Activated CD4-positive, alpha-beta T cell treated with anti-CD3 and anti-CD28 coated beads, Interleukin-10, Interleukin-2, amounts not matched to agents 100 ng/mL and 50 ng/mL, durations not matched to agents 16 hours and 8 hours (primary cell): ENCODE results near the gene CROCC2.

Source experiments
- DNase-seq: peaks from one replicate; pipeline ENCODE4 v3.0.0-alpha.2; 2020

The CROCC2 gene

DNA sequence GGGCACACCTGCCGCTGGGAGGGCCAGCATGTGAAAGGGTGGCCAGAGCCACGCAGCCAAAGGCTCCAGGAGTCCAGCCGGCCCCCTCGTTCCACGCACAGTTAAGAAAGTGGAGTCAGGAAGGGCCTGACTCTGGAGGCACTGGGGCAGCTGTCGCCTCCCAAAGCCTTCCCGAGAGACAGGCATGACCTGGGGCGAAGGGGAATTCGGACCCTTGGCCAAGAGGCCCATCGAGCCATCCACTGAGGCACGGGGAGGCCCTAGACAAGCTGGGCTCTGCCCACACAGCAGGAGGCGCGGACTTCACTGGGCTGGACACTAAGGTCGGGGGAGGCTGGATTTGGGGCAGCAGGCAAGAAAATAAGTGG, 53.8 kb downstream of the CROCC2 start:
- no peak for DNase-seq

- no peak for DNase-seq
These were observed 54.3 kb downstream of the CROCC2 start for GRCh38 chr2:240960309-240960970.

DNA sequence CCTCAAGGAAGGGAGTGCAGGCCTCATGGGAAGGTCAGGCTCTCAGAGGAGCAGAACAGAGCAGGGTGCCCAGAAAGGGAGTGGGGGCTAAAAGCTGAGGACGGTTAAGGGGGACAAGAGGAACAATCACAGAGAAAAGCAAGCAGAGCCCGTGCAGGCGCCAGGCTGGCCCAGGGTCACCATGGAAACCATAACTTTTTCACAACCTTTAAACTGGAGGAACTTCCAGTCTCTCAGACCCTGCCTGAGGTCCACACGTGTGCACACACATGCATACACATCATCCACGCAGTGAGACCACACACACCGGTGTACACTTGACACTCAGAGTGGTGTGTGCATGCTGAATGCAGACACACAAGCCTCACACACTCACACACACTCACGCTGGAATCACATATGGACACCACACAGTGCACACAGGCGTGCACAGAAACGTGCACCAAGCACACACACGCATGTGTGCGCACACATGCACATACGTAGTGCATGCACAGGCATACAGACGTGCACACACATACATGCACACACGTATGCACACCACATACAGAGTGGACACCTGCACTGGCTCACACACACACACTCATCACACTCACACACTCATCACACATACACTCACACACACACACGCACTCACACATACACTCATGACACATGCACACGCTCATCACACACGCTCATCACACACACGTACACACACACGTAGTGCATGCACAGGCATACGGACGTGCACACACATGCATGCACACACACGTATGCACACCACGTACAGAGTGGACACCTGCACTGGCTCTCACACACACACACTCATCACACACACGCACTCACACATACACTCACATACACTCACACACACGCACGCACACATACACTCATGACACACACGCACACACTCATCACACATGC, 55.1 kb downstream of the CROCC2 start:
- no peak for DNase-seq

DNA sequence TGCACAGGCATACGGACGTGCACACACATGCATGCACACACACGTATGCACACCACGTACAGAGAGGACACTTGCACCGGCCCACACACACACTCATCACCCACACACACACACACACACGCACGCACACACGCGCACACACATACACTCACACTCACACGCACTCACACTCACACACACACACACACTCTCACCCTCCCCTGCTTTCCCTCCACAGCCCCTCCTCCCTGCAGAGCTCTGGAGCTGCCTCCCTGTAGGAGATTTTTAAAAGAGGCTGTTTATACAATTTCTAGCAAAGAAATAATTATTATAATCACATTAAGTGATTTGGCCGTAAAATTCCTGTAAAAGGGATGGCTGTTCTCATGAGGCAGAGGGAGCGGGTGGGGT, 55.8 kb downstream of the CROCC2 start:
- DNase-seq: no peak

DNA sequence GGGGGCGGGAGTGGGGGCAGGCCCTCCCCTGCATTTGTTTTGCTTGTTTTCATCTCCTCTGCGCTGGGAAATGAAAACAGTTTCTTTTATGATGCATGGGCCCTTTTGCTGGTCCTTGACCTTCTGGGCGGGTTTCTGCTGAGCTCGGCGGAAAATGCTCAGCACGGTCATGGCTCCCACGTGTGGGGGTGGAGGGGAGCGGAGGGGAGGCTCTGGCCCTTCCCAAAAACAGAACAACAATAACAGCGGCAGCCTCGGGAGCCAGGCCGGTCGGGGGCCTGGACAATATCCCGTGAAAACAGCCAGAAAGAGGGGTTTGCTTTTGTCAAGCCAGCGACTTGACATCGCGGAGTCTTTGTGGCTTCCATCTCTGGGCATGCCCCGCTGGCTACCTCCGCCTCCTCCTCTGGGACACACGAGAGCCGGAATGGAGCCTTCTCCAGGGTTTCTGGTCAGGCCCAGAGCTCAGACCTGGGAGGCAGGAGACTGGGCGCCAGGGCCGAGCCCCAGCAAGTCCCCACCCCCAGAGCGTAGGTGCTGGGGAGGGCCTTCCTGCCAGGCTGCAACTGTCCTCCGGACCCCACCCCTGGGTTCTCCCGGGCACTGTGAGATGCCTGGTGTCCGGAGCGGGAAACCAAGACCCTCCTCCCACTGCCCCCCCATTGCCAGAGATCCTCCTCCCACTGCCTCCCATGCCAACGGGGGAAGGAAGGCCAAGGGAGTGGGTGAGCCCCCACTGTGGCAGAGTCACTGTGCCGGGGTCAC, 56.3 kb downstream of the CROCC2 start:
- DNase-seq: no peak

DNA sequence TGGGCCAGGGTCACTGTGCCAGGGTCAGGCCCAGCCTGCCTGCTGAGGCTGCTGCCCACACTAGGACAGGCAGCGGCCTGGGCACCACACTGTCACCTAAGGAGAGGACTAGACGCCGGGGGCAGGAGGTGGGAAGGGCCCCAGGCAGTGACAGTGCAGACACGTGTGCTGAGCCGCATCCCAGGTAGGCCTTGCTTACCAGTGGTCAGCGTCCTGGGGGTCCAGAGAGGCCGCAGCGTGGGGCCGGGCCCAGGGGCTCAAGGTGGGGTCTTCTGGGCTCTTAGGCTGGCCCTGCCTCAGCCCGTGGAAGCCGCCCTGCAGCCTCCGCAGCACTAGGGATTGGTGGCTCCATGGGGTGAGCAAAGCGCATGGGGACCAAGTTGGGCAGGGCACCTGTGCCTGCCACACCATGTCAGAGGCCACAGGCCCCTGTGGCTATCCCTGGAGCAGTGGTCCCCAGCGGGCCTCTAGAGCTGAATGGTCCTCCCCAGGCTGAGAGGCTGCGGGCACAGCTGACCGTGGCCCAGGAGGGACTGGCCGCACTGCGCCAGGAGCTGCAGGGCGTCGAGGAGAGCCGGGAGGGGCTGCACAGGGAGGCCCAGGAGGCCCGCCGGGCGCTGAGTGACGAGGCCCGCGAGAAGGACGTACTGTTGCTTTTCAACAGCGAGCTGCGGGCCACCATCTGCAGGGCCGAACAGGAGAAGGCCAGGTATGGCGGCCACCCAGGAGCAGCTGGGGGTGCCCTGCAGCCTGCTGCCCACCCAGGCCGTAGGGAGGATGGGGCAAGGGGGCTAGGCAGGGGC, 57.1 kb downstream of the CROCC2 start:
- no peak for DNase-seq

DNA sequence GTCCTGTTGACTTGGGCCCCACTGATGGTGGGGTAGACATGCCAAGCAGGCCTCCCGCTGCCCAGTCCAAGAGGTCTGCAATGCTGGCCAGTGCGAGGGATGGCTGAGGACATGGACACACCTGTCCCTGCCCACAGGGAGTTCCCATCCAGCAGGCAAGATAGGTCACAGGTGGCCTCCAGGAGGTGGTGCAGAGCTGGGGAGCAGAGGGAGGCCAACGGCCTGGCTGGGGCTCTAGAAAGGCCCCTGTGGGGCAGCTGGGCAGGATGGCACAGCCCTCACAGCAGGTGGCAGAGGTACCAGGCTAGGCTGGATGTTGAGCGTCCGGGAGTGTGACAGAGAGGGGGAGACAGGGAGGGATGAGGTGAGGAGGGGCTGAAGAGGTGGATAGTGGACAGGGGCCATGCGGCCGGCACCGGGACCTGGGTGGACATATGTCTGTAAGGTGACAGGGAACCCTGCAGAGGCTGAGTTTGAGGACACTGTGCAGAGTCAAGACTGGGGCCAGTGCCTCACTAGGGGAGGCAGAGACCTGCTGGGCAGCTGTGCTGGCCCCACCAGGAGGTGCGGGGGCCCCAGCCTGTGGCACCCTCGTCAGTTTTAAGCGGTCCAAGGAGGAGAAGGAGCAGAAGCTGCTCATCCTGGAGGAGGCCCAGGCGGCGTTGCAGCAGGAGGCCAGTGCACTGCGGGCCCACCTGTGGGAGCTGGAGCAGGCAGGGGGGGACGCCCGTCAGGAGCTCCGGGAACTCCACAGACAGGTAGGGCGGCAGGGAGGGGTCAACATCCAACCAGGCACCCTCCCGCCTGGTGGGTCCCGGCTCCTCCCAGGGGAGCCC, 58.0 kb downstream of the CROCC2 start:
- no peak for DNase-seq

DNA sequence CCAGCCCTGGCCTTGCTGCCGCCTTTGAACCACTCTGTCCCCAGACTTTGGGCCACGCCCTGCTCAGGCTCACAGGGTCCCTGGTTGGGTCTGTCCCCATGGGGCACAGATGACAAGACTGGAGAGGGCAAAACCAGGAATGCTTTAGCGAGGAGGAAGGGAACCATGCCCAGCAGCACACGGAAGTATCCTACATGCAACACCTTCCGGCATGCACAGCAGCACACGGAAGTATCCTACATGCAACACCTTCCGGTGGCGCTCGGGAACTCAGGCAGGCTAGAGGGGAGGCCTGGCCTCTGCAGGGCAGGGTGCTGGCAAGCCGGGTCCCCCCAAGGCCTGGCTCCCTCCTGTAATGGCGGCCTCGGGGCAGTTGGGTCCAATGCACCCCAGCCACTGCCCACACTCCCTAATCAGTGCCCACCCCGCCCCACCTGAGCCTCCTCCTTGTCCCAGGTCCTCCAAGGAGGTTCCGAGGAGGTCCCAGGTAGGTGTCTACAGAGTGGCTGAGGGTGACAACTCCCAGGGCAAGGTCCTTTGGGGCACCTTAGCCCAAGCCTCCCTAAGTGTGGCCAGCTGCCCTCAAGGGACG, 58.7 kb downstream of the CROCC2 start:
- DNase-seq: no peak

- DNase-seq: no peak
These were observed 59.3 kb downstream of the CROCC2 start for GRCh38 chr2:240965296-240965904.

GRCh38 chr2:240965905-240966456, 59.8 kb downstream of the CROCC2 start:
- no peak for DNase-seq

DNA sequence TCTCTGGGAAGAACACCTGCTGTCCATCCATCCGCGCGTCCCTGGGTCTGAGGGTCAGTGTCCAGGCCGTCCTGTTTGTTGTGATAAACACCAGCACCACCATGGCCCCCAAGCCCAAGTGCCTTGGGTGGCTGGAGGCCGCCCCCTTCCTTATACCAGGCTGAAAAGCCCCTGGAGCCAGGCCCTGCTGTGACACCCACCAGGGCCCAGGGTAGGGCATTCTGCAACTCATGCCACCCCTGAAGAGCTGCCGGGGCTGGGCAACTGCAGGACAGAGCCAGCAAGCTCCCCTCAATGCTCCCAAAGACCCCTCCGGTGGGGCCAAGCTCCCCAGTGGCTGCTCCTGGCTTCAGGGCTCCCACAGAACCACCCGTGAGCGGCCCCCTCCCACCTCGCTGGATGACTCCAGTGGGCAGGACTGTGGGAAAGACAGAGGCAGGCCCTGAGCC, 60.3 kb downstream of the CROCC2 start:
- DNase-seq: no peak

GRCh38 chr2:240966906-240967680, 61.0 kb downstream of the CROCC2 start:
- DNase-seq: no peak

DNA sequence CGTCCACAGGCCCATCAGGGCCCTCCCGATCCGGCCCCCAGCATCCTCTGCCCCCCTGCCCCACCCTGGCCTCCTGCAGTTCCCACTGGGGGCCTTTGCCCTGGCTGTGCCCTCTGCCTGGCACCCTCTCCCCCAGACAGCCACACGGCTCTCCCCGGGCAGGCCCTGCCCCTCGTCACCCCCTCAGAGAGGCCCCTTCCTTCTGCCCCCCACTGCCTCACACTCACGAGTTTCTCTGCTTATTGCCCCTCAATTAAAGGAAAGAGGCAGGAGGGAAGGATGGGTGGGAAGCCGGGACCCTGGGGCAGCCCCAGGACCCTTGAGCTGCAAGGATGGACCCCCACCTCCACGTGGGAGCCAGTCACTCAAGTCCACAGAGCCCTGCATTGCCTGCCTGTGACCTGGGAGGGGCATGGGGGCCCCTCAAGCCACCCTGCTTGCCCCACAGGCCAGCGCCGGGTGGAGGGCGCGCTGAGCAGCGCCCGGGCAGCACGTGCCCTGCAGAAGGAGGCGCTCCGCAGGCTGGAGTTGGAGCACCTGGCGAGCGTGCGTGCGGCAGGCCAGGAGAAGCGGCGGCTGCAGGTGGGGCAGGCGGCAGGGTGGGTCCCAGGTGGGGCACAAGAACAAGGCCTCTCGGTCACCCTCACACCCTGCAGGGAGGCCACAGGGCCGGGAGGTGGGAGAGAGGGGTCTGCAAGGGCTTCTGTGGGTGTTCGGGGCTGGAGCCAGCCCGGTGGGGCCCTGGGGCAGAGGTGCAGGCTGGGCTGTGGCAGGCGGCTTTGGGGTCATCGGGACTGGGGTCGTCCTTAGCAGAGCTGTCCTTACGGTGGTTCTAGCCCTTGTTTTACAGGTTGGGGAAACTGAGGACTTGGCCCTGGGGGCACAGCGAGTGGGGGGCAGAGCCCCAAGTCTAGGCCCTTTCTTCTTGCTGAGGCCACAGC, 61.8 kb downstream of the CROCC2 start:
- DNase-seq: no peak

DNA sequence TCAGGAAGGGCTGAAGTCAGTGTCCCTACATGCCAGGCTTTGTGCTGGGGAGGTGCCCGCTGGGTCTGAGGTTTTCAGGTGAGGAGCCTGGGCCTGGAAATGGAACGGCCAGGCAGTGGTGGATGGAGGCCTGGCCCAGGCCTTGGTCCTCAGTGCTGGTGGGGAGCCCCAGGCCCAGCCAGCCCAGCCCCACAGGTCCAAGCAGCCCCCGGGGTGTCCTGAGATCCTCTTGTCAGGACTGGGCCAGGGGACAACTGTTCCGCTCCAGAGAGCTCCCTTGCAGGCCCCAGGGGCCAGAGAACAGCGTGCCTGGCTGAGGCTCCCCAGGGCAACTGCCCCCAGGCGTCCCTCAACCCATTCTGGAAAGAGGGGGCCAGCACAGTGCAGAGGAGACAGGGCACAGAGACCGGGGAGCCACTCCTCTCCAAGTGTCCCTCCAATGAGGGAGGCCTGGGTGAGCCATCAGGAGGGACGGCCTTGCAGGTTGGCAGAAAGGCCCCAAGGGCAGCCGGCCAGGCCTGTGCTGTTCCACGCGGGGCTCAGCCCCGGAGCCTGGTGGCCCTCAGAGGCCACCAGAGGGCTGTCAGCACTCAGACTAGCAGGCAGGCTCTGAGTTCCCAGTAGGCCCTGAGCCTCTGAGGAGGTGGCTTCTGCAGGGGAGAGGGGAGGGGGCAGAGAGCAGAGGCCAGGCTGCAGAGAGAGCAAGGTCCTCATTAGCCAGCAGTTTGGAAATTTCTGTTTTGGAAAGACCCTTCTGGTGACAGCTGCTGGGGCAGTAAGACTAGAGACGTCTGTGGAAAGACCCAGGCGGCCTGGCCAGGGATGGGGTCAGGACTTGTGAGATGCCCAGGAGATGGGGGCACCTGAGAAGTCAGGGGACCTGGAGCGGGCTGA, 62.8 kb downstream of the CROCC2 start:
- no peak for DNase-seq

DNA sequence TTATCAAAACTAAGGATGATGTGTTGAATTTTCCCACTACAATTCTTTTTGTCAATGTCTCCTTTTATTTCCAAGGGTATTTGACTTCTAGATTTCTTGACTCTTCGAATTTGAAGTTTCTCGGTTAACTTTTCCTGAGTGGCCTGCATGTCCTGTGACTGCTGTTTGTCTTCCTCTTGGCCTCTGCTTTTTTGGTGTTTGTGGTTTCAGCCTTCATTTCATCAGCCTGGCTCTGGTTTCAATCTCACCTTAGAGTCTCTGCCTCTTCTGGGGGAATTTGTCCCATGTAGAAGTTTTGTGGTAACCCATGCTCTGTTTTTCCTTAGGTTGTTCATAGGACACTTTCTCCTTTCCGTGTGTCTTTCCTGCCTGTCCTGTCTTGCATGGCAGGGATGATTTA, 64.0 kb downstream of the CROCC2 start:
- DNase-seq: no peak

DNA sequence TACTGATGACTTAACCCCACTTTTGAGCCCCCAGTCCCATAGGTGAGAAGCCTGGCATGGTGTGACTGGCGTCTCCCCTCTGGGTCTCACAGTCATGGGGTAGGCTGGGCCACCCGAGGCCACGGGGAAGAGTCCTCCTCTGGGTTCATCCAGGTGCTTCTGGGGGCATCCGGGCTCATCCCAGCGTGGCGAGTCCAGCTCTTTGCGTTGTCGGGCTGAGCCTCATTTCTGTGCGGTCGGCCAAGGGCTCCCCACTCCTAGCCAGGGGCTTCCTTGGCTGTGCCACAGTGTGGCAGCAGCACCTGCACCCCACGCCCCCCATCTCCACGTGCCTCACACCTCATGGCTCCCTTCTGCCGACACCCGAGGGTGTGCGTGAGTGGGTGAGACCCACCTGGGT, 64.7 kb downstream of the CROCC2 start:
- no peak for DNase-seq

DNA sequence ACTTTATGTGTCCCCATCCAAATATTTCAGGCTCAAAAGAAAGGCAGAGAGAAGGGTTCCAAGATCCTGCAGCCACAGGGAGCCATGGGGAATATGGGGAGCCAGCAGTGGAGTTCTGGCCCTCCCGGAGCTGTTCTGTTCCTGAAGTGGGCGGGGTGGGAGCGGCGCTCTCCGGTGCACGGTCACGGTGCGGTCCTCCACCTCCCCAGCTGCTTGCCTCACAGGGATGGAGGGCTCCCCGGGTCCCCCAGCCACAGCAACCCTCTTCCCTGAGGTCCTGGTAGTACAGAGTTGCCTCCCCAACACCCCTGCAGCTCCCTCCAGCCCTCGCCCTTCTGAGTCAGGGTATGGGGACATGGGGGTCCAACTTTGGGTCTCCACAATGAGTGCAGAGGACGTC, 66.1 kb downstream of the CROCC2 start:
- DNase-seq: no peak
